Measurements from ENCODE around the gene DECR2.

GRCh38 chr16:386641-387156 lies 15.0 kb upstream of the DECR2 start:
- TF ChIP-seq CTCF (IDR thresholded peaks at IDR 0.05; ENCODE audit: insufficient read depth, low read depth, low read length) = no peak
- no peak for TF ChIP-seq EZH2 (IDR thresholded peaks at IDR 0.05; ENCODE audit: insufficient read depth, low read length)
